ENCODE measurements around the gene ERC1. TPM values are rescaled to one million over a fixed set of nuclear protein-coding genes. Genes with fewer than 3 reads are reported as not detected.

The ERC1 gene
- total and polyA plus RNA-seq, 2 of the 4 experiments (the other 2 are of a cell fraction) = 11.6 to 25.6 TPM

DNA sequence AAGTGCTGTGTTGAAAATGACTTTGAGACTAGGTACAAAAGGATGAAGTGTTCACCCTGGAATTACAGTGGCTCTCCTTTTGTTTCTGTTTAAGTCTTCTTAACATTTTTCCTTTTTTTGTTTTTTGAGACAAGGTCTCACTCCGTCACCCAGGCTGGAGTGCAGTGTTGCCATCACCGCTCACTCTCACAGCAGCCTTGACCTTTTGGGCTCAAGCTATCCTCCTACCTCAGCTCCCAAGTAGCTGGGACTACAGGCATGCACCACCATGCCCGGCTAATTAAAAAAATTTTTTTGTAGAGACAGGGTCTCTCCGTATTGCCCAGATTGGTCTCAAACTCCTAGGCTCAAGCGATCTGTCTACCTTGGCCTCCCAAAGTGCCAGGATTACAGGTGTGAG lies 20.1 kb downstream of the ERC1 start:
- H2AK9ac ChIP-seq (replicated peaks; ENCODE audit: low read depth, low read length, poor library complexity) = no peak overlapping the region
- in situ Hi-C loops (cut with MboI; ENCODE audit: low sequenced_read_pairs) = no loop called here

More for the DNA sequence above, 20.1 kb downstream of the ERC1 start:
- peaks cover 1% of the 10 kb centered on the region; the same call in 1 of the 2 replicates for H3K36me3 ChIP-seq (ENCODE audit: control insufficient read depth, insufficient read depth, low read length)
- no TSS peak for BruUV-seq (replicated peaks)
- TF ChIP-seq POLR2A (IDR thresholded peaks at IDR 0.05; ENCODE audit: low read depth, low read length) = no peak
- no peak for TF ChIP-seq MAFK (IDR thresholded peaks at IDR 0.05; ENCODE audit: low read depth, low read length)
- TF ChIP-seq SMC3 (IDR thresholded peaks at IDR 0.05; ENCODE audit: low read depth, low read length) = no peak
- TF ChIP-seq RAD21 (IDR thresholded peaks at IDR 0.05; ENCODE audit: low read length) = no peak
- TF ChIP-seq RFX5 (IDR thresholded peaks at IDR 0.05; ENCODE audit: low read depth, low read length) = no peak
- no peak for TF ChIP-seq CEBPB (IDR thresholded peaks at IDR 0.05; ENCODE audit: low read depth, low read length)
- TF ChIP-seq, protein P1, sequence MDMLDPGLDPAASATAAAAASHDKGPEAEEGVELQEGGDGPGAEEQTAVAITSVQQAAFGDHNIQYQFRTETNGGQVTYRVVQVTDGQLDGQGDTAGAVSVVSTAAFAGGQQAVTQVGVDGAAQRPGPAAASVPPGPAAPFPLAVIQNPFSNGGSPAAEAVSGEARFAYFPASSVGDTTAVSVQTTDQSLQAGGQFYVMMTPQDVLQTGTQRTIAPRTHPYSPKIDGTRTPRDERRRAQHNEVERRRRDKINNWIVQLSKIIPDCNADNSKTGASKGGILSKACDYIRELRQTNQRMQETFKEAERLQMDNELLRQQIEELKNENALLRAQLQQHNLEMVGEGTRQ (IDR thresholded peaks at IDR 0.05; ENCODE audit: low read depth, low read length) = no peak
- no peak for TF ChIP-seq MXI1 (IDR thresholded peaks at IDR 0.05; ENCODE audit: borderline replicate concordance, low read depth, low read length)
- TF ChIP-seq, protein P2, sequence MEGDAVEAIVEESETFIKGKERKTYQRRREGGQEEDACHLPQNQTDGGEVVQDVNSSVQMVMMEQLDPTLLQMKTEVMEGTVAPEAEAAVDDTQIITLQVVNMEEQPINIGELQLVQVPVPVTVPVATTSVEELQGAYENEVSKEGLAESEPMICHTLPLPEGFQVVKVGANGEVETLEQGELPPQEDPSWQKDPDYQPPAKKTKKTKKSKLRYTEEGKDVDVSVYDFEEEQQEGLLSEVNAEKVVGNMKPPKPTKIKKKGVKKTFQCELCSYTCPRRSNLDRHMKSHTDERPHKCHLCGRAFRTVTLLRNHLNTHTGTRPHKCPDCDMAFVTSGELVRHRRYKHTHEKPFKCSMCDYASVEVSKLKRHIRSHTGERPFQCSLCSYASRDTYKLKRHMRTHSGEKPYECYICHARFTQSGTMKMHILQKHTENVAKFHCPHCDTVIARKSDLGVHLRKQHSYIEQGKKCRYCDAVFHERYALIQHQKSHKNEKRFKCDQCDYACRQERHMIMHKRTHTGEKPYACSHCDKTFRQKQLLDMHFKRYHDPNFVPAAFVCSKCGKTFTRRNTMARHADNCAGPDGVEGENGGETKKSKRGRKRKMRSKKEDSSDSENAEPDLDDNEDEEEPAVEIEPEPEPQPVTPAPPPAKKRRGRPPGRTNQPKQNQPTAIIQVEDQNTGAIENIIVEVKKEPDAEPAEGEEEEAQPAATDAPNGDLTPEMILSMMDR (conservative IDR thresholded peaks at IDR 0.05; ENCODE audit: low read depth, low read length) = no peak
- TF ChIP-seq RCOR1 (IDR thresholded peaks at IDR 0.05; ENCODE audit: insufficient replicate concordance, low read length) = no peak
- TF ChIP-seq FOS (IDR thresholded peaks at IDR 0.05; ENCODE audit: low read depth, low read length) = no peak
- TF ChIP-seq MAZ (IDR thresholded peaks at IDR 0.05; ENCODE audit: borderline replicate concordance, low read depth, low read length) = no peak
- TF ChIP-seq CHD1 (IDR thresholded peaks at IDR 0.05; ENCODE audit: low read depth, low read length) = no peak
- TF ChIP-seq, protein P3, sequence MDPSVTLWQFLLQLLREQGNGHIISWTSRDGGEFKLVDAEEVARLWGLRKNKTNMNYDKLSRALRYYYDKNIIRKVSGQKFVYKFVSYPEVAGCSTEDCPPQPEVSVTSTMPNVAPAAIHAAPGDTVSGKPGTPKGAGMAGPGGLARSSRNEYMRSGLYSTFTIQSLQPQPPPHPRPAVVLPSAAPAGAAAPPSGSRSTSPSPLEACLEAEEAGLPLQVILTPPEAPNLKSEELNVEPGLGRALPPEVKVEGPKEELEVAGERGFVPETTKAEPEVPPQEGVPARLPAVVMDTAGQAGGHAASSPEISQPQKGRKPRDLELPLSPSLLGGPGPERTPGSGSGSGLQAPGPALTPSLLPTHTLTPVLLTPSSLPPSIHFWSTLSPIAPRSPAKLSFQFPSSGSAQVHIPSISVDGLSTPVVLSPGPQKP (IDR thresholded peaks at IDR 0.05; ENCODE audit: borderline replicate concordance, low read depth, low read length) = no peak
- H3K56ac ChIP-seq (ENCODE audit: extremely low read depth, insufficient read depth, low read length) = no peak overlapping the region
- intact Hi-C loops (cut with micrococcal nuclease) (no loop called here), dilution Hi-C loops (cut with HindIII; ENCODE audit: low sequenced_read_pairs, unreplicated experiment) (no loop called here)
- no peak overlapping the region for H2AFZ ChIP-seq (replicated peaks; ENCODE audit: low read length, poor library complexity)
- no peak overlapping the region for H3K23ac ChIP-seq (ENCODE audit: low read depth, low read length)
- no peak overlapping the region for H4K91ac ChIP-seq (ENCODE audit: insufficient read depth, low read depth, low read length)
- ChIA-PET POLR2A (ENCODE audit: unreplicated experiment) (no interaction called here), CTCF (no interaction called here)
- H3K4me2 ChIP-seq (ENCODE audit: low read depth, low read length) = no peak overlapping the region
- H3K4me3 ChIP-seq (ENCODE audit: insufficient read depth, low read depth, low read length) = no peak overlapping the region
- H3K18ac ChIP-seq (ENCODE audit: low read depth, low read length) = no peak overlapping the region
- ATAC-seq (ENCODE audit: low read depth) (no peak), DNase-seq (no peak)
- H4K5ac ChIP-seq (ENCODE audit: low read depth, low read length) = no peak overlapping the region
- no peaks in the 10 kb centered on the region for H3K27me3 ChIP-seq (ENCODE audit: control insufficient read depth, insufficient read depth, low read length)
- peaks cover 2% of the 10 kb centered on the region; the same call in 1 of the 2 replicates for H3K4me1 ChIP-seq (ENCODE audit: control insufficient read depth, insufficient read depth, low read length)
- no peaks in the 10 kb centered on the region for H3K9me3 ChIP-seq (ENCODE audit: control insufficient read depth, insufficient read depth, low read length)
- no peak overlapping the region for H4K8ac ChIP-seq (ENCODE audit: low read depth in 2 of 2, low read length in 2 of 2)
- H2BK20ac ChIP-seq (ENCODE audit: low read depth, low read length) = no peak overlapping the region
- H3K27ac ChIP-seq (ENCODE audit: insufficient read depth, low read length) = no peak overlapping the region
- peaks cover 39% of the 10 kb centered on the region for H4K20me1 ChIP-seq (ENCODE audit: insufficient read depth, low read length)
- H3K14ac ChIP-seq (replicated peaks; ENCODE audit: low read depth, low read length) = no peak overlapping the region
- no peak overlapping the region for H3K4ac ChIP-seq (ENCODE audit: low read depth, low read length)
- 100% methylated on average over 4 of the region's 5 CpGs; no CpG with 5 or more reads in 1 of the 2 experiments for WGBS, 2 experiments (ENCODE audit: extremely low coverage in 2 of 2, insufficient read length in 1 of 2)
- no peak overlapping the region for H2AK5ac ChIP-seq (ENCODE audit: low read depth, low read length)
- no peak overlapping the region for H3K9ac ChIP-seq (ENCODE audit: low read depth, low read length)
- no peak overlapping the region for H2BK15ac ChIP-seq (ENCODE audit: low read depth, low read length)
- H2BK5ac ChIP-seq (ENCODE audit: low read depth, low read length, poor library complexity, severe bottlenecking) = no peak overlapping the region
- H3K9me1 ChIP-seq (ENCODE audit: insufficient read depth, low read length) = peaks cover 6% of the 10 kb centered on the region
- peaks cover 29 to 59% of the 10 kb centered on the region in 2 experiments for H3K79me1 ChIP-seq (ENCODE audit: low read depth in 1 of 2, low read length in 2 of 2)
- H2BK120ac ChIP-seq (ENCODE audit: low read depth, low read length) = no peak overlapping the region
